HG02973 (cell line): ENCODE measurements around the gene NAV2.

Source experiments
- ATAC-seq: cut with Tn5 transposase; IDR thresholded peaks from one replicate; pipeline ENCODE4 v1.9.1; 2021; ENCODE audit warnings: moderate library complexity; ENCODE audit not compliant: unreplicated experiment

The NAV2 gene

GRCh38 chr11:19853016-19853415 is 140.4 kb downstream of the NAV2 start:
- ATAC-seq: no peak

DNA sequence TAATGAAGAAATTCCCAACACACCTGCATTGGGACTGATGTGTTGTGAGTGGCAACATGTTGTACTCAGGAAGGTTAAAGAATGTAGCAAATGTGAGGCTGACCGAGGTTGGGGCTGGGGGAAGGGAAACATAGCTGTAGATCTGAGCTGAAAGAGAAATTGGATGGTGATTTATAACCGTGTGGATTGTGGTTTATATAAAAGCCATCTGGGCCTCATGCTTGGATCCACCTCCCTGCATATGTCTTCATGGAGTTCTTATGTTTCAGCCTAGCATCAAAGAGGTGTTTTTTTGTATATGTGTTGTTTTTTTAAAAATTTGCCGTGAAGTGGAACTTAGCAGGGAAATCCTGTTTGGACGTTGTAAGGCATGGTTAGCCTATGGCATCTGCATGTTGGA is 141.3 kb downstream of the NAV2 start:
- ATAC-seq: no peak

- no peak for ATAC-seq
Measured at GRCh38 chr11:19861171-19861570, 148.5 kb downstream of the NAV2 start.

GRCh38 chr11:19862091-19862490 is 149.5 kb downstream of the NAV2 start:
- no peak for ATAC-seq

DNA sequence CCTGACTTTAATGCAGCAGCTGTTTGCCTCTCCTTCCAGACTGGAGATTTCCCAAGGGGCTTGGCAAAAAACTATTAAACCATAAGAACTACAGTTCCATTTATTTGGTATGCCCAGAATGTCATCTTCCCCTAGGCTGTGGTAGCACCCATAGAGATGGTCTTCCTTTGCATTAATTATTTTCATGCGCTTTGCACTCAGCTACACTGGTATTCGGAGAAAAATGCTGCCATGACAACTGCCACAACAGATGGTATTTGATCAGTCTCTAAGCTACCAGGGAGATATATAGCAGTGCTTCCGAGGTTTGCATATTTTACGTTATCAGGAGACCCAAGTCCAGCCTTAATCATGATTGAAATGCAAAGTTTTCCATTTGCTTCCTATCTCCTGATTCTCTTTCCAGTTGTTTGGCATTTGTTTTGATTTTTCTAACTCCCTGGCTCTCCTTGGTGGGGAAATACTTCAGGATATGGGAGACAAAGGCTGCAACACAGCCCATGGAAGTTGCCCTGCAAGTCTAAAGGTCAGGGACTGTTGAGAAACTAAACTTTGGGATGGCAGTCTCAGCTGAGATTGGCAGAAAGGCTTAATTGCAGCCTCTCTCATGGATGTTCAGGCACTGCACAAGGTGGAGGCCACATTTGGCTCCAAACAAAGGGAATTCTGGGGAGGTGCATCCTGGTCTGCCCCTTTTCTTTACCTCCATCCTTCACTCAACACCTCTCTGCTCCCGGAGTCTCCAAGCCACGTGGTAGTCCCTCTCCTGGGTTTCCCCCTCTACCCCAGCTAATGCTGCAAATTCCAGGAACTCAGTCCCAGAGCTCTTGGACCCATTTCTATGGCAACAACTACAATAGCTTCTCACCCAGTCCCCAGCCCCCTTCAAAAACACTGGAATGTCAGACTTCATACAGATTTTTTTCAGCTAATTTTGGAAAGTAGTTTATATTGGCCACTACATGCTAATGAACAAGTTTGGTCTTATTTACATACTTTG is 151.8 kb downstream of the NAV2 start:
- ATAC-seq: no peak

GRCh38 chr11:19866037-19866436 is 153.4 kb downstream of the NAV2 start:
- no peak for ATAC-seq

GRCh38 chr11:19866521-19866920 is 153.9 kb downstream of the NAV2 start:
- no peak for ATAC-seq

DNA sequence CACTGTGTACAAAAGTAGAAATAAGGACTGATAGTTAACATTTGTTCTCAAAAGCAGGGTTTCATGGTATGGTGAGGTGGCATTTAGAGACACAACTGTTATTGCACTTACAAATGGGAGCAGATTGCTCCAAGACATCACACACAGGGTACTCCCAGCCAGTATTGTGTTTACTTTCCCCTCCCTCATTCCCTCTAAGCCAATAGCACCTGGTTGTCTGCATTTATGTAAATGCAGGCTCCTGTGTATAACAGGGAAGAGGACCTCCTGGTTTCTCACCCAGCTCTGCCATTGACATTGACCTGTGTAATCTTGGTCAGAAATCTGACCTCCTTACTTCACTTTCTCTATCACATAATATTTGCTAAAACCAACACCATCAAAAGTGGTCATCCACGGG is 154.4 kb downstream of the NAV2 start:
- ATAC-seq: no peak

GRCh38 chr11:19868281-19868821 is 155.7 kb downstream of the NAV2 start:
- no peak for ATAC-seq

GRCh38 chr11:19868871-19869270 is 156.2 kb downstream of the NAV2 start:
- no peak for ATAC-seq

- no peak for ATAC-seq
Measured at GRCh38 chr11:19869466-19869865, 156.8 kb downstream of the NAV2 start.

- ATAC-seq: no peak
Measured at GRCh38 chr11:19869946-19870589, 157.4 kb downstream of the NAV2 start.

DNA sequence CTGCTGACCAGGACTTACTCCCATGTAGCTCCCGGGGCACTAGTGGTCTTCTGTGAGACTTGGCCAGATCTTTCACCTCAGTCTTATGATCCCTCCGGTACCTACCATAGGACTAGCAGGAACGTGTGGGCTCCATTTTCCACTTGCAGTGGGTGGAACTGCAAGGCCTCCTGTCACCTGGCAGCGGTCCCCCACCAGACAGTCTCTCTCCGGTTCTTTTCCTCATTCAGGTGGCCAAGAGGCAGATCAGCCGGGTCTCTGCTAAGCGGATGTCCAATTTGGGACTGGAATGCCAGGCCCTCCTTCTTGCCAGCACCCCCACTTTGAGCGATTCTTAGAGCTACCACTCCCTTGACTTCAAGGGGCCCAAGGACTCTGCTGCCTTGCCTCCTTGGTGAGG is 158.9 kb downstream of the NAV2 start:
- ATAC-seq: no peak

GRCh38 chr11:19872512-19873145 is 160.0 kb downstream of the NAV2 start:
- no peak for ATAC-seq

DNA sequence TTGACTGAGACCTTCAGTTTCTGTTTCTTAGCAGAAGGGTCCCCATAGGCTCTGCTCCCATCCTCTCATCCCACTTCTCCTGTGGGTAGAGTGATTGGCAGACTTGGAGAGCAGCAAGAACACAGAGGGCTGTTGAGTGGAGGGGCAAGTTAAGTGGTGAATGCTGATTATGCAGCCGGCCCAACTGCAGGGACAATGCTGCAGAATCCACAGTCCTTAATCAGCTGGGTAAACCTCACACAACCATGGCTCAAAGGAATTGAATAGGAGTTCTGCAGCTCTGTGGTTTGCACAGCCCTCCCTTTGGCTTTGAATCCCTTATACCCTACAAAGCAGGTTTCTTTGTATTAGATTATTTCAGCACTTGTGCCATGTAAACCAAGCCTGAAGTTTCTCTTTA is 161.1 kb downstream of the NAV2 start:
- no peak for ATAC-seq

- ATAC-seq: no peak
Measured at GRCh38 chr11:19874266-19874665, 161.6 kb downstream of the NAV2 start.

DNA sequence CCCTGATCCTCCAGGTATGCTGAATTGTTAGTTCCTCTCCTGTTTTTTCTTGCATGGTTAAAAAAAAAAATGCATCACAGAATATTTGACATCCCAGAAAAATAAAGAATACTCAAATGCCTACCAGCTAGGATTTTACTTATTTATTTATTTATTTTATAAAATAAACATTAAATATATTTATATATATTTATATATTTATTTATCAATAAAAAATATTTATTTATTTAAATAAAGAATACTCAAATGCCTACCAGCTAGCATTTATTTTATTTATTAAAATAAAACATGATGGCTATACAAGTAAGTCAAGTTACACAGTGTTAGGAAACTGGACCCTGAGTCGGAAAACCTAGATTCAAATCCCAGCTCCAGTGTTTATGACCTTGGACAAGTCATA is 164.1 kb downstream of the NAV2 start:
- ATAC-seq: no peak

DNA sequence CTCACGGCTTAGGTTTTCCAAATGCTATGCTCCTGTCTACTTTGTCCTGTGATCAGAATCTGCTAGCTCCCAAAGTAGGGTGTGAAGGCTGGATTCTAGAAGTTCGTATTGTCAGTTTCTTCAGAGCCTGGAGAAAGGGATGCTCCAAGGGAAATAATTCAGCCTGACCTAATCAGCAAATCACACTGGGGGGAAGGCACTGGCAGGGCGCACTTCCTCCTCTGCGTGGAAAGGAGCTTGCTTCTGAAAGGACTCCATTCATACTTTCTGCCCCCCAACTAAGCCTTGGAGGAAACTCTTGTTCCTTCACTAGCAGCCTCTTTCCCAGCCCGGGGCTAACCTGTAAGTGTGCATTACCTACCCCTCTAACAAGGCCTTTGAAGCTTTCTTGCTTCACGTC is 165.9 kb downstream of the NAV2 start:
- no peak for ATAC-seq

DNA sequence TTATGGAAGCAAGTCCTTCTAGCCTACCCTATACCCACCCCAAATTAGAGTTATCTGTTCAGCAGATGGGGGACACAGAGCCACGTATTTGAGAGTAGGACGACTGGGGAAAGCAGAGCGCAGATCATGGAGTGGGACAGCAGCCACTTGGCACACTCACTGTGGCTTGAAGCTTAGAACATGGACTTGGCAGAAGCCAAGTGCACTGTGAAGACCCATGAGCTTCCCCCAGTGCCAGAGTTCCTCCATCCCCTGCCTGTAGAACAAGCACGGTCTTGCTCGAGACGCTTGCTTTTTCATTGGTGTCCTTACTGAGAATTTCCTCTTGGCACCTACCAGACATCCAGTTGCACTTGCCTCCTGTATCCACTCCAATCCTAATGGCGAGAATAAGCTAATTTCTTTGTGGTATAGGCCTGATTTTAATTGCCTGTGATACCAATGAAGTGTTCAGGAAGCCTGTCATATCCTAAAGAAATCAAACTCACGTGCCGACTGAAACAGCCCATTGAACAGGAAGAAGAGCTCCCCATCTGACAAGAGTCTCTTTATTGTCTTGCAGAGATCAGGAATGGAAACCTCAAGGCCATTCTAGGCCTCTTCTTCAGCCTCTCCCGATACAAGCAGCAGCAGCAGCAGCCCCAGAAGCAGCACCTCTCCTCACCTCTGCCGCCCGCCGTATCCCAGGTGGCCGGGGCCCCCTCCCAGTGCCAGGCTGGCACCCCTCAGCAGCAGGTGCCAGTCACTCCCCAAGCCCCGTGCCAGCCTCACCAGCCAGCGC is 166.9 kb downstream of the NAV2 start:
- no peak for ATAC-seq

- ATAC-seq: no peak
Measured at GRCh38 chr11:19880088-19880345, 167.4 kb downstream of the NAV2 start.

DNA sequence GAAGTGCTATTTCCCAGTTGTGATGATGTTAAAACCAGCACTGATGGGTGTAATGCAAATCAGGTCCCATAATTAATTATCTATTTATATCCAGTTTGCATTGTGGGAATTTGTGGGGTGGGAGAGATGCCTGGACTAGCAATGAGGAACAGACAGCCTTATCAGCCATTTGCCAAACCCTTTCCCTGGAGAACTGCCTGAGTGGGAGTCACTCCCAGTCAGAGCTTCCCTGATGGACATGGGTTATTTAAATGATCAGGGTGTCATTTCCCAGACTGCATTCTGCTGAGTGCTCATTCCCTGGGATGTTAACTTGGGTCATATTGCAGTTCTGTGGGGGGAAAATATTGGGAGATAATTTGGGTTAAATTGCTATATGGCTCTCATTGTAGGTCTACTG is 168.5 kb downstream of the NAV2 start:
- no peak for ATAC-seq
